Cardiac fibroblast (primary cell): ENCODE data around the gene LHFPL2.

ENCODE experiments used
- DNase-seq, 2 donors: peaks; one replicate each; pipeline versions ENCODE4 v3.0.0 to v3.0.0-alpha.2; 2010; ENCODE audit warnings: low read depth in 2 of 2
- H3K4me3 ChIP-seq, 2 donors: replicated peaks in 1 of 2; 1 replicate in 1 of 2; 2 replicates in 1 of 2; pipeline ENCODE4 v1.5.1; 2011; ENCODE audit warnings: low read depth in 2 of 2, low read length in 2 of 2, mild to moderate bottlenecking in 2 of 2, moderate library complexity in 1 of 2
- TF ChIP-seq, protein P1 (sequence below): IDR thresholded peaks from one replicate; pipeline ENCODE4 v1.5.1; 2011; ENCODE audit warnings: low read depth, mild to moderate bottlenecking, low read length, inconsistent platforms

LHFPL2 gene

DNA sequence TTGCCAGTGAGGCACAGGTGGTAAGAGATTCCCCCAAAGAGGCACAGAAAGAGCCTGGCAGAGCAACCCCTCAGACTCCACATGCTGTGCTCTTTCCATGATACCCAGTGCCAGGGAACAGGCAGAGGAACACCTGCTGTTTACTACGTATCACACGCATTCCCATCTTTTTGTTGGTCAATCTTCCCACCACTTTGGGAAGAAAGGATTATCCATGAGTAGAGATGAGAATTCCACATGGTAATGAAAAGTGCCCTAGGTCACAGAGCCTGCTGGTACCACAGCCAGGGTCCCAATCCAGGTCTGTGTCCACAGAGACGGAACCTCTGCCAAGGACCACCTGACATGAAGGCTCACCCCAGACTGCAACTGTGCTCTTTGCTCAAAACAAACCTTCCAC is 86.6 kb downstream of the LHFPL2 start:
- TF ChIP-seq, protein P1, sequence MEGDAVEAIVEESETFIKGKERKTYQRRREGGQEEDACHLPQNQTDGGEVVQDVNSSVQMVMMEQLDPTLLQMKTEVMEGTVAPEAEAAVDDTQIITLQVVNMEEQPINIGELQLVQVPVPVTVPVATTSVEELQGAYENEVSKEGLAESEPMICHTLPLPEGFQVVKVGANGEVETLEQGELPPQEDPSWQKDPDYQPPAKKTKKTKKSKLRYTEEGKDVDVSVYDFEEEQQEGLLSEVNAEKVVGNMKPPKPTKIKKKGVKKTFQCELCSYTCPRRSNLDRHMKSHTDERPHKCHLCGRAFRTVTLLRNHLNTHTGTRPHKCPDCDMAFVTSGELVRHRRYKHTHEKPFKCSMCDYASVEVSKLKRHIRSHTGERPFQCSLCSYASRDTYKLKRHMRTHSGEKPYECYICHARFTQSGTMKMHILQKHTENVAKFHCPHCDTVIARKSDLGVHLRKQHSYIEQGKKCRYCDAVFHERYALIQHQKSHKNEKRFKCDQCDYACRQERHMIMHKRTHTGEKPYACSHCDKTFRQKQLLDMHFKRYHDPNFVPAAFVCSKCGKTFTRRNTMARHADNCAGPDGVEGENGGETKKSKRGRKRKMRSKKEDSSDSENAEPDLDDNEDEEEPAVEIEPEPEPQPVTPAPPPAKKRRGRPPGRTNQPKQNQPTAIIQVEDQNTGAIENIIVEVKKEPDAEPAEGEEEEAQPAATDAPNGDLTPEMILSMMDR, result no peak
- H3K4me3 ChIP-seq, result no peak overlapping the region
- no peak for DNase-seq

DNA sequence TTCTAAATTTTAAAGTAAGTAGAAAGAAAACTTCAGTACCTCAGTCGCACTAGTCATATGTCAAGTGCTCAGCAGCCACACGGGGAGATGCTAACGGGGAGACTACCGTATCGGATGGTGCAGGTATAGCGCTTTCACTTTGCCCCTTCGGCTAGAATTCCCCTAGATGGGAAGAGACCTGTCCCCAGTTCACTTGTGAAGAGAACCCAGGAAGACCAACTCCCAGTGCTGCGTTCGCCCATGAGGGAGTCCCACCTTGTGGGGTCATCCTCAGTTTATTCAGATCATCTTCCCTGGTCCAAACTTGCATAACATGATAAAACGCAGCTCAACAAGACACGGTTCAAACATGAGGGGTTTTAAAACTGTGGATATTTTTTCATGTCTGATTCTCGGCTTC is 87.3 kb downstream of the LHFPL2 start:
- no peak overlapping the region for H3K4me3 ChIP-seq
- DNase-seq, result no peak
- TF ChIP-seq, protein P1, result no peak

DNA sequence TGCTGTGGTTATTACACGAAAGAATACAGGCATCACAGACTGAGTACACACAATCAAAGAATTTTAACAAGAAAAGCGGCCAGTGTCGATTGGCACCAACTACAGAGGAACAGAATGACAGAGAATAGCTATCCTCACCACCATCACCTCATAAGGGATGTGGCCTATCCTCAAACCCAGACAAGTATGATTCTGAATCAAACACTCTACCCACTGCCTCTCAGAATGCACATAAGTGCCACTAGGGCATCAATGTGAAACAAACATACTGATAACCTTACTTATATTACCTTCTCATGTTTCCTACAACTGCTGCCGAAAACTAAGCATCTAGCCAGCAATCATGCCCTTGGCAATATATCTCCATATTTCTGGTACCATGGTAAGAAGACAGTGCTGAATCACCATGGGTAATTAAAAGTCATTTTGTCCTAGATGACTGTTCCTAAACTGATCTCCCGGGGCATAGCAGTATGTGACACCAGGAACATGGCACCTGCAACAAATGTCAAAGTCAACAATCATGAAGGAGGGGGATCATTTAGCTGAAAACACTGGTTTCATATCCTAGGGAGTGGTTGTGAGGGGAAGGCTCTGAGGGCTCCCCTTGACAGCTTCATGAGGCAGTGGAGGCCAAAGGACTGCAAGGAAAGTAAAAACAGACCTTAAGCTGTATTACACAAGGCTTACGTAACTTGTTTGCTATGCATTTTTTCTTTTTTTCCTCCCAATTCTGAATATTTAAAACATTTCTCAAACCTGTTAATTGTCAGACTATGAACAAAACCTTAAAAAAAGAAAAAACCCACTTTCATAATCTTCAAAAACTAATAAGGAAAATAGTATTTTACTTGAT is 88.3 kb downstream of the LHFPL2 start:
- DNase-seq, result no peak
- TF ChIP-seq, protein P1, result no peak
- H3K4me3 ChIP-seq, result no peak overlapping the region

DNA sequence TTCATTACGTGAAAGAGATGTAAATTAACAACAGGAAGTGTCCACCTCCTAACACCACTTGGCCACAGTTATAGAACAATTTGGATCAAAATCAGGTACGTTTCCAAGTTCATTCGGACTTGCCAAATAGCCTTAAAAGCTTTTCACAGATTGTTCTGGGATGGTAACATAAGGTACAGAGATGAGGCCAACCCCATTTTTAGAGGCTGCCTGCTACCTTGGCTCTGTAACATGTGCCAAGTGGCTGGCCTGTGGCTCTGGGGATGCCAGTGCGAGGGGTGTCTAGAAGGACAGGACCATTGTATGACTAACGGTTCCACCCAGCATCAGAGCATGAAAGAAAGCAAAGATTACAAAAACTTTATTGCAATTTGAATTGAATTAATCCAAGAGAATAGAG is 91.0 kb downstream of the LHFPL2 start:
- DNase-seq, result no peak
- TF ChIP-seq, protein P1, result no peak

DNA sequence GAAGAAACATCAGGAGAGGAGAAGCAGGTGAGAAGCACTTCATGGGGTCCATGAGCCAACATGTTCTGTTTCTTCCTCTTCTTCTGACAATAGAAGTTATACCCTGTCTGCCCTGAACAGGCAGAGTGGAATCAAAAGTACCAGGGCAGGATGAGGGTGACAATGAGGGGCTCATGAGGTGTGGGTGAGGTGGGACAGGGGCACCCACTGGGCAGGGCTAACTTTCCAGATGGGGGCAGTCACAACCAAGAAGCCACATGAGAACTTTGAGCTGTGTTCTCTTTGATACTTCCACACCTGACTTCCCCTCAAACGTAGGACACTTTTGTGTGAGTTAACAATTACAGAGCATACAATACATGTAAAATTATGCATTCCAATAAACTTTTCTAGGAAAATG is 92.7 kb downstream of the LHFPL2 start:
- no peak overlapping the region for H3K4me3 ChIP-seq
- no peak for DNase-seq
- TF ChIP-seq, protein P1, result no peak

More for the DNA sequence above, 91.0 kb downstream of the LHFPL2 start:
- no peak overlapping the region for H3K4me3 ChIP-seq

DNA sequence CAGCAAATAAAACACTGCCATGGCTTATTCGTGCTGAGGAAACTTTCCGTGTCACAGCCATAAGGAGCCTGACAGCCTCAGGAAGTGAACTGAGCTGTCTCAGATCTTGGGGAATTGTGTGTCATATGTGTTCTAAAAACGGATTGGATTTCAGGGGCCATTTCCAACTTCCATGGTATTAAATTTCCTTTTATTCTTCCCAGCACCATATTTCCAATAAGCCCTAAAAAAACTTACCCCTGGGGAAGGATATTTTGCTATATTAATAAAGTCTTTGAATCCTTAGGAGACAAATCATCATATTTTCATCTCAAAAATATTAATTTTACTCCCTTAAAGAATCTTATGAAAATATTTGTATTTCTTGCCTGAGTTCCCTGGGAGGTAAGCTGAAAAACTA is 93.9 kb downstream of the LHFPL2 start:
- no peak for DNase-seq
- TF ChIP-seq, protein P1, result no peak
- H3K4me3 ChIP-seq, result no peak overlapping the region
